Cardiac muscle cell (in vitro differentiated cells and primary cell): ENCODE data around the gene KMT5B. TPM values are rescaled to one million over a fixed set of nuclear protein-coding genes. Genes with fewer than 3 reads are reported as not detected.
A peak's percentile ranks its signal among the peaks of the same experiment; 100 is the strongest.

Experiments used
- DNase-seq, 2 donors: peaks; one replicate each; pipeline versions ENCODE4 v3.0.0 to v3.0.0-alpha.2; 2010 to 2017; ENCODE audit warnings: low read depth in 1 of 2, low spot score in 1 of 2
- H3K27ac ChIP-seq: fragments of 200-600 bp; sonication (generic); 2 replicates; pipeline ENCODE4 v1.5.1; 2016
- H3K27me3 ChIP-seq: fragments of 200-600 bp; sonication (generic); 2 replicates; pipeline ENCODE4 v1.6.0; 2016; ENCODE audit warnings: control low read depth
- H3K36me3 ChIP-seq: fragments of 200-600 bp; sonication (generic); 2 replicates; pipeline ENCODE4 v1.5.1; 2016; ENCODE audit warnings: control low read depth
- H3K4me1 ChIP-seq: fragments of 200-600 bp; sonication (generic); 2 replicates; pipeline ENCODE4 v1.8.1; 2017; ENCODE audit warnings: low read depth, mild to moderate bottlenecking, mixed run types
- H3K4me3 ChIP-seq: fragments of 200-600 bp; sonication (generic); 2 replicates; pipeline ENCODE4 v1.5.1; 2016; ENCODE audit warnings: mild to moderate bottlenecking
- H3K9me3 ChIP-seq: fragments of 200-600 bp; sonication (generic); 2 replicates; pipeline ENCODE4 v1.5.1; 2017; ENCODE audit warnings: low read depth, mild to moderate bottlenecking, control low read depth
- polyA plus RNA-seq: library from polyadenylated mRNA; unstranded; fragments of >200 nt; fragmentation: Nextera tagmentation; extraction: Ambion mirVana; gene quantifications from 2 replicates; pipeline ENCODE4 v1.2.1, GENCODE V29; 2016
- total RNA-seq: library from RNA; depleted of rRNA; stranded (reverse); fragments of >200 nt; gene quantifications from 2 replicates; pipeline ENCODE4 v1.2.3, GENCODE V29; 2016
- TF ChIP-seq, protein P1 (sequence below): IDR thresholded peaks from 2 replicates; pipeline ENCODE4 v1.5.1; 2012; ENCODE audit warnings: low read depth, mild to moderate bottlenecking, low read length

KMT5B gene
- total and polyA plus RNA-seq, 2 experiments from 2014 or later: 34.1 to 36.7 TPM

DNA sequence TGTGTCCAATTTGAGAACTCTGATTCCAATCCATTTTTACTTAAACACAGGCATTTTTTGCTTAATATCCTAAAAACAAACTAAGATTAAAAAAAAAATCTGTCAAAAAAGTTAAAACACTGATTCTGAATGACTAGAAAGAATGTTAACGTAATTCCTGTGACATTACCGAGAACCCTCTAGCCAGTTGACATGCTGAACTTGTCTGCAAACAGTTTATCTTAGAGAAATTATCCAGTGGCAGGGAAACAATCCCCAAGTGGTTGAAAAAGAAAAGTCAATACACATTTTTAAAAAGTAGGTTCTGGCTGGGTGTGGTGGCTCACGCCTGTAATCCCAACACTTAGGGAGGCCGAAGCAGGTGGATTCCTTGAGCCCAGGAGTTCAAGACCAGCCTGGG, 11.6 kb downstream of the KMT5B start:
- Histone ChIP-seq H3K36me3 (no peaks in the 10 kb centered on the region), H3K27ac (no peak overlapping the region), H3K4me1 (peaks cover 22% of the 10 kb centered on the region), H3K9me3 (no peaks in the 10 kb centered on the region), H3K4me3 (no peak overlapping the region), H3K27me3 (no peaks in the 10 kb centered on the region)
- no peak for DNase-seq
- TF ChIP-seq, protein P1, sequence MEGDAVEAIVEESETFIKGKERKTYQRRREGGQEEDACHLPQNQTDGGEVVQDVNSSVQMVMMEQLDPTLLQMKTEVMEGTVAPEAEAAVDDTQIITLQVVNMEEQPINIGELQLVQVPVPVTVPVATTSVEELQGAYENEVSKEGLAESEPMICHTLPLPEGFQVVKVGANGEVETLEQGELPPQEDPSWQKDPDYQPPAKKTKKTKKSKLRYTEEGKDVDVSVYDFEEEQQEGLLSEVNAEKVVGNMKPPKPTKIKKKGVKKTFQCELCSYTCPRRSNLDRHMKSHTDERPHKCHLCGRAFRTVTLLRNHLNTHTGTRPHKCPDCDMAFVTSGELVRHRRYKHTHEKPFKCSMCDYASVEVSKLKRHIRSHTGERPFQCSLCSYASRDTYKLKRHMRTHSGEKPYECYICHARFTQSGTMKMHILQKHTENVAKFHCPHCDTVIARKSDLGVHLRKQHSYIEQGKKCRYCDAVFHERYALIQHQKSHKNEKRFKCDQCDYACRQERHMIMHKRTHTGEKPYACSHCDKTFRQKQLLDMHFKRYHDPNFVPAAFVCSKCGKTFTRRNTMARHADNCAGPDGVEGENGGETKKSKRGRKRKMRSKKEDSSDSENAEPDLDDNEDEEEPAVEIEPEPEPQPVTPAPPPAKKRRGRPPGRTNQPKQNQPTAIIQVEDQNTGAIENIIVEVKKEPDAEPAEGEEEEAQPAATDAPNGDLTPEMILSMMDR: no peak

DNA sequence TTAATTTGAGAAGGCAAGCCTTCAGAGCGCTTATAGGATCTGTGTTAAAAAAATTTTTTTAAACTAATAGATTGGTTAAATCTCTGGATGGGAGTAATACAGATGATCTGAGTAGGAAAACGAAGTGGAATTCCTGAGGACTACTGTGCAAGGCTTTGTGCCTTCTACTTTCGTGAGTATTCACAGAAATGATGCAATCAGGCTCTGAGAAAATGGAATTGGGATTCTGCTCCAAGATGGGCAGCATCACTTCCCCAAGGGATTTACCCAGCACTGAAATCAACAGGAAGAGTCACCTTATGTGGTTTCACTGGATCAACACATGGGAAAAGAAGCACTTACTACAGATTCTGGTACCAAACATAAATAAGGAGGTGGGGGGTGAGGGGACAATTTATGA, 12.5 kb downstream of the KMT5B start:
- TF ChIP-seq, protein P1: no peak
- peaks cover 24% of the 10 kb centered on the region for H3K4me1 ChIP-seq
- peak in 1 of 2 donors; percentile 77 for DNase-seq
- no peaks in the 10 kb centered on the region for H3K9me3 ChIP-seq
- H3K27ac ChIP-seq: no peak overlapping the region
- no peak overlapping the region for H3K4me3 ChIP-seq
- no peaks in the 10 kb centered on the region for H3K27me3 ChIP-seq
- no peaks in the 10 kb centered on the region for H3K36me3 ChIP-seq

DNA sequence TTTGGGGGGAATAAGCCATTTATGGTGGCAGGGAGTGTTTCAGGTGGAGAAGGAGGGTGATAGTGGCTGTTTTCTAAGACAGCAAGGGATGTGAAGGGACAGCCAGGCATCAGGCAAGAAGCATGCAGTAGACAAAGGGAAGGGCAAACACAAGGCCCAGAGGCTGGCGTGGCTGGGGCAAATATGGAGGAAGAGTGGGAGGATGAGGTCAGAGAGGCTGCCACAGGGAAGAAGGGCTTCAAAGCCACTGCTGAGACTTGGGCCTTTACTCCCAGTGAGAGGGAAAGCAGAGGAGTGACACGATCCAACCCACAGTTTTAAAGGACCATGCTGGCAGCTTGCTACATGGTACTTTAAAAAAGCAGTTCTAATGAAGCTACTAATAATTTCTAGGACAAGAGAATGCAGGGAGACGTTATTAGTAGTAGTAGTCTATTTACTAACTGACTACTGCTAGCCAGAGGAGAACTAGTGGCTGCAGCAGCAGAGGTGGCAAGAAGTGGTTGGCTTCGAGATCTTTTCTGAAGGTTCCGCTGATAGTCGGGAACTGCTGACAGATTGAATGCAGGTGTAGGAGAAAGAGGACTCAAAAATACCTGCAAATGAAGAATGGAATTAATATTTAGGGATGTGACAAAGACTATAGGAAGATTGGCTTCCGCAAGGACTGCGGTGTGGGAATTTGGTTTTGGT, 13.7 kb downstream of the KMT5B start:
- Histone ChIP-seq H3K36me3 (no peaks in the 10 kb centered on the region), H3K27me3 (no peaks in the 10 kb centered on the region), H3K4me3 (no peak overlapping the region), H3K9me3 (no peaks in the 10 kb centered on the region), H3K4me1 (peaks cover 24% of the 10 kb centered on the region), H3K27ac (peak overlapping the region; percentile 73)
- TF ChIP-seq, protein P1: no peak
- DNase-seq: peak in 1 of 2 donors; percentile 26

DNA sequence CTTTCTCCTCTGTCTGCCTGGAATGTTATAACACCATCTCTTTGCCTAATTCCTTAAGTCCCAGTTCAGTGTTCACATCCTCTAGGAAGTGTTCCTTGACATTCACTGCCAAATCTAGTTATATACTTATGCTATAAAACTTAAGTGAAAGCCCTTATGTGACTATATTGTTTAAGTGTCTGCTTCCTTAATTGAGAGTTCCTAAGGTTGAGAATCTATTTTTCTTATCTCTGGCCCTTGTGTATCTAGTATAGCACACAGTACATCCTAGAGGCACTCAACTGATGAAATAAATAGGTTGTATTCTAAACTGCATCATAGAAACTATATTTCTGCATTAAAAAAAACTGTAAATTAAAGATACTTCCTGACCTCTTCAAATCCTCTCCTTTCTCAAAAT, 16.9 kb downstream of the KMT5B start:
- Histone ChIP-seq H3K9me3 (no peaks in the 10 kb centered on the region), H3K27me3 (no peaks in the 10 kb centered on the region), H3K4me3 (no peak overlapping the region), H3K36me3 (no peaks in the 10 kb centered on the region), H3K27ac (peak overlapping the region; percentile 58), H3K4me1 (peaks cover 21% of the 10 kb centered on the region)
- no peak for DNase-seq
- TF ChIP-seq, protein P1: no peak

DNA sequence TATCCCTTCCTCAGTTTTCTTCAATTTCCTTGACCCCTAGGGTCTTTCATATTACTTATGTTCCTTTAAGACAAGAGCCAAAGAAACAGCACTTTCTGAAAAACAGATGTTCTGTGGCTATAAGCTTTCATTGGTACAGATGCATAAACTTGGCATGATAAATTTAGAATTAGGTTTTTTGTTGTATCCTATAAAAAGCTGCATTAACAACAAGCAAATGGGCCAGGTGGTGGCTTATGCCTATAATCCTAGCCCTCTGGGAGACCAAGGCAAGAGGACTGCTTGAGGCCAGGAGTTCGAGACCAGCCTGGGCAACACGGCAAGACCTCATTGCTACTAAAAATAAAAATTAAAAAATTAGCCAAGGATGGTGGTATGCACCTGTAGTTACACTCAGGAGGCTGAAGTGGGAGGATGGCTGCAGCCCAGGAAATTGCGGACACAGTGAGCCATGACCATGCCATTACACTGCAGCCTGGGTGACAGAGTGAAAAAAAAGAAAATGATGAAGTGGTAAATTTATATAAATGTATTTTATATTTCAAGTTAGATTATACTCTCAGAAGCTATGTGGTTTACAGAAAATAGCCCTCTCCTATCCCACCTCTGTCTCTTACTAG, 18.3 kb downstream of the KMT5B start:
- Histone ChIP-seq H3K9me3 (no peaks in the 10 kb centered on the region), H3K27me3 (no peaks in the 10 kb centered on the region), H3K27ac (no peak overlapping the region), H3K4me1 (peaks cover 10% of the 10 kb centered on the region), H3K36me3 (no peaks in the 10 kb centered on the region), H3K4me3 (no peak overlapping the region)
- TF ChIP-seq, protein P1: no peak
- DNase-seq: no peak
